Measurements from ENCODE around the gene TOR3A.
"Not testable (repeated sequence)": the region's sequence is repeated elsewhere in the genome, so short reads cannot be mapped to it uniquely, and the experiment has no call there.

TOR3A gene

DNA sequence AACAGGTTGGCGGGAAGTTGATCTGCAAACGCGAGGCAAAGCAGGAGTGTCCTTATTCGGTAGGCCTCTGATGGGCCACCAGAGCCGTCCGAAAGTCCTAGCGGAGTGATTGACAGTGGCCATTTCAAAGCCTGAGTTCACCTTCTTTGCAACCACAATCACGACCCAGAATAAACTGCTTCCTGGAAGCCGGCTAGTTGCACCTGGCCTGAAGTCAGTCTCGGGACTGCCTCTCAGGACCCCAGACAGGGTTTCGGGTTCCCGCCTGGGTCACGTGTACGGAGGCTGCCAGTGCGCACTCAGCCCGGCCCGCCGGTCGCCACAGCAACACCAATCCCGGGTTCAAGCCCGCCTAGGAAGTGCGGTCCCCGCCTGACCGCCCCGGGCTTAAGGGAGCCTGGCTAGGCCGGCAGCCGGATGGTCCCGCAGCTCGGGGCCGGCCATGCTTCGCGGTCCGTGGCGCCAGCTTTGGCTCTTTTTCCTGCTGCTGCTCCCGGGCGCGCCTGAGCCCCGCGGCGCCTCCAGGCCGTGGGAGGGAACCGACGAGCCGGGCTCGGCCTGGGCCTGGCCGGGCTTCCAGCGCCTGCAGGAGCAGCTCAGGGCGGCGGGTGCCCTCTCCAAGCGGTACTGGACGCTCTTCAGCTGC is at the start of gene TOR3A:
TSS of gene TOR3A (plus strand) at position 384 of the 646 bp plus-strand sequence. CDS start at position 443, 59 bp downstream.
- DNase-seq, result peak; percentile 38 to 94 (median 87)

GRCh38 chr1:179034720-179035119 is 47.1 kb upstream of the TOR3A start:
- DNase-seq, result no peak

DNA sequence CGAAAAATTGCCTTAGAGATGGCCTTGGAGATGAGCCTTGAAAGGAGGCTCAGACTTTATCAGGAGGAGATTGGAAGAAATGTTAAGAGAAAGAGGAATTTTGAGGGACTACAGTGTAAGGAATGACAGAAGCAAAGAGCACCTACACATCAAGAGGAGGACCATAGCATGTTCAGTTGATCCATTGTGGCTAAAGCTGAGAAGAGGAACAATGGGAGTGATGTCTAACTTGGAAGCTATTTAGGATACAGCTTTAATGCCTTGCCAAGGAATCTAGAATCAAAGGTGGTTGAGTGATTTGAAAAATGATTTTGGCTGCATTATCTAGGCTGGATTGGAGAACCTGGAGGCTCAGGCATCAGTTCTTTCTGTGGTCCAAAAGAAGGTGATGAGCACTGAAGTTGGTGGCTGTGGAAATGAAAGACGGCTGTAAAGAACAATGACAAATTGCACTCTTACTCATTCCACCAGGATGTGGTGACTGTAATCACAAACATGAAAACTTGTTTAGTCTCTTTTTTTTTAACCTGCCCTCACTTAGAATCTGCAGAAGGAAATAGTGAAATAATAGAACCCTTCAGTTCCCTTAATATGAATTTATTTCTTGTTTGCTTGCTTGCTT is 44.9 kb upstream of the TOR3A start:
- DNase-seq, result no peak

GRCh38 chr1:179038528-179039281 is 43.2 kb upstream of the TOR3A start:
- no peak for DNase-seq

DNA sequence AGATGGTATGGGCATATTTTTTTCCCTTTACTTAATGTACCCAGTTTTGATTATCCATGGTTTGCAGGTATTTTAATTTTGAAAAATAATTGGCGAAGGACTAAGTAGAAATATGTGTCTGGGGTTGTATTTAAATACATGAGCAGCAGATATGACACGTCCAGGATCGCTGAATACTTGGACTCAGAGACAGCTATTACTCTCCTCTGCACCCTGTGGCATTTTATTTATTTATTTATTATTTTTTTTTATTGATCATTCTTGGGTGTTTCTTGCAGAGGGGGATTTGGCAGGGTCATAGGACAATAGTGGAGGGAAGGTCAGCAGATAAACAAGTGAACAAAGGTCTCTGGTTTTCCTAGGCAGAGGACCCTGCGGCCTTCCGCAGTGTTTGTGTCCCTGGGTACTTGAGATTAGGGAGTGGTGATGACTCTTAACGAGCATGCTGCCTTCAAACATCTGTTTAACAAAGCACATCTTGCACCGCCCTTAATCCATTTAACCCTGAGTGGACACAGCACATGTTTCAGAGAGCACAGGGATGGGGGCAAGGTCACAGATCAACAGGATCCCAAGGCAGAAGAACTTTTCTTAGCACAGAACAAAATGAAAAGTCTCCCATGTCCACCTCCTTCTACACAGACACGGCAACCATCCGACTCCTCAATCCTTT is 42.2 kb upstream of the TOR3A start:
- not testable (repeated sequence) for DNase-seq

DNA sequence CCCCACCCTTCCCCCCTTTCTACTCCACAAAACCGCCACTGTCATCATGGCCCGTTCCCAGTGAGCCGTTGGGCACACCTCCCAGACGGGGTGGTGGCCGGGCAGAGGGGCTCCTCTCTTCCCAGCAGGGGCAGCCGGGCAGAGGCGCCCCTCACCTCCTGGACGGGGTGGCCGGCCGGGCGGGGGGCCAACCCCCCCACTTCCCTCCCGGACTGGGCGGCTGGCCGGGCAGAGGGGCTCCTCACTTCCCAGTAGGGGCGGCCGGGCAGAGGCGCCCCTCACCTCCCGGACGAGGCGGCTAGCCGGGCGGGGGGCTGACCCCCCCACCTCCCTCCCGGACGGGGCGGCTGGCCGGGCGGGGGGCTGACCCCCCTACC is 41.7 kb upstream of the TOR3A start:
- not testable (repeated sequence) for DNase-seq

GRCh38 chr1:179042087-179042486 is 39.8 kb upstream of the TOR3A start:
- no peak for DNase-seq

- no peak for DNase-seq
Observed at GRCh38 chr1:179042700-179043099, 39.2 kb upstream of the TOR3A start.

DNA sequence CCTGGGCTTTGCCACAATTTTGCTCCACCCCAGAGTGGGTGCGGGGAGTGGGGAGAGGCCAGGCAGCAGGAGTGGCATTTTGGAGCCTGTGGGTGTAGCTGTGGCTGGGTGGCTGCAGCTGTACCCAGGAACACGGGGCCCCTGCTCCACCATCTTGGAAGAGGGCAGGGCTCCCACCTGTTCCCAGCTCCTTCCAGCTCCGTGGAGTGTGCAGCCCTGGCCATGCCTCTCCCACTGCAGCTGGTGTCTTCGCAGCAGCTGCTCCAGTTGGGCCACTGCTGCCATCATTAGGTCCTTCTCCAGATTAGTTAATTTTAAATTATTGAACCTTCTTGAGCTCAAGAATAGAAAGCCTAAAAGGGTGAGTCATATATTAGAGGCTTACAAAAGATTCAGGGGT is 38.6 kb upstream of the TOR3A start:
- no peak for DNase-seq

DNA sequence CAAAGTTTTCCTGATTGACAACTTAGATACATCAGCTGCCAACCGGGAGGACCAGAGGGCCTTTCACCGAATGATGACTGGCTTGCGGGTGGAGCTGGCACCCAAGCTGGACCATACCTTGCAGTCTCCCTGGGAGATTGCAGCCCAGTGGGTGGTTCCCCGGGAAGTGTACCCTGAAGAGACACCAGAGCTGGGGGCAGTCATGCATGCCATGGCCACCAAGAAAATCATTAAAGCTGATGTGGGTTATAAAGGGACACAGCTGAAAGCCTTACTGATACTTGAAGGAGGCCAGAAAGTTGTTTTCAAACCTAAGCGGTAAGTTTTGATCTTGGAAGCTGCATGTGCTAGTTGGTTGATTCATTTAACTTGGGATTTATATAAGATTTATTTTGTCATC is 38.0 kb upstream of the TOR3A start:
- DNase-seq, result no peak

- DNase-seq, result no peak
Observed at GRCh38 chr1:179046808-179047635, 34.8 kb upstream of the TOR3A start.

- no peak for DNase-seq
Observed at GRCh38 chr1:179047636-179047997, 34.3 kb upstream of the TOR3A start.

GRCh38 chr1:179048339-179049124 is 33.3 kb upstream of the TOR3A start:
- no peak for DNase-seq

- no peak for DNase-seq
Observed at GRCh38 chr1:179052776-179053175, 29.1 kb upstream of the TOR3A start.

- DNase-seq, result no peak
Observed at GRCh38 chr1:179053486-179053885, 28.4 kb upstream of the TOR3A start.

- DNase-seq, result no peak
Observed at GRCh38 chr1:179055937-179056336, 25.9 kb upstream of the TOR3A start.

GRCh38 chr1:179058487-179059483 is 23.1 kb upstream of the TOR3A start:
- DNase-seq, result no peak

DNA sequence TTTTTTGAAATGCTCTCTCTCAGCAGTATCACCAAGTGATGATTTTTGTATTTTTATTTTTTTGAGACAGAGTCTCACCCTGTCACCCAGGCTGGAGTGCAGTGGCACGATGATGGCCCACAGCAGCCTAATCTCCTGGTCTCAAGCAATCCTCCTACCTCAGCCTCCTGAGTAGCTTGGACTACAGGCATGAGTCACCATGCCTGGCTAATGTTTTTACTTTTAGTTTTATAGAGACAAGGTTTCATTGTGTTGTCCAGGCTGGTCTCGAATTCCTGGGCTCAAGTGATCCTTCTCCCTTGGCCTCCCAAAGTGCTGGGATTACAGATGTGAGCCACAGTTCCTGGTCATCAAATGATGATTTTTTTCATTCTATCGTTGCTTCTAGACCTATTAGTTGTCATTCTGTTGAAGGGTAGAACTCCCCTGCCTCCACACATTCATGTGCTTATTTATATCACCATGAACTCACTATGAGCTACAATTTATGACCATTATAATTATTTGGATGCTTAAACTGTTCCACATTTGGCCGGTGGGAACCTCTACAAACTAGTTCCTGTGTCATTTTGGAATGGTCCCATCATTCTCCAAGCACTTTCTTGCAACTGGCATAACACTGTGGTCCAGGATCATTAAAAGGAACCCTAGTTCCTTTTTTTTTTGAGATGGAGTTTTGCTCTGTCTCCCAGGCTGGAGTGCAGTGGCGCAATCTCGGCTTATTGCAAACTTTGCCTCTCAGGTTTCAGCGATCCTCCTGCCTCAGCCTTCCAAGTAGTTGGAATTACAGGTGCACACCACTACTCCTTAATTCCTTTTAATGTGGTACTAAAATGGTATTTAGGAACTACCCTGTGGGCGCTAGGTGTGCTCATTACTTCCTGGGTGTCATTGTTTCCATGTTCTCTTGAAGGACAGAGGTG is 20.2 kb upstream of the TOR3A start:
- no peak for DNase-seq

Data from anterior cingulate cortex (tissue), 58 donors.